ENCODE measurements around the gene ZCRB1. TPM values are rescaled to one million over a fixed set of nuclear protein-coding genes. Genes with fewer than 3 reads are reported as not detected.

ZCRB1 gene
- total RNA-seq = 32.3 and 45.6 TPM in 2 replicates

GRCh38 chr12:42325653-42326474 lies at the start of gene ZCRB1, which contains the start of gene PPHLN1:
TSS of gene ZCRB1 (minus strand) at chr12:42326094. CDS start at chr12:42324102, 1,992 bp downstream.
TSS of gene PPHLN1 (plus strand) at chr12:42326167. CDS start at chr12:42335903, 9,736 bp downstream.

Other genes with a start within 250 kb of the ZCRB1 start
- gene GXYLT1, start 181.2 kb downstream of the ZCRB1 start, total RNA-seq = 12.5 and 12.9 TPM in 2 replicates
- gene YAF2, start 87.8 kb downstream of the ZCRB1 start, total RNA-seq = 7.3 and 9.6 TPM in 2 replicates
- 53.2 and 72.5 TPM in 2 replicates for gene PPHLN1, start 73 bp upstream of the ZCRB1 start, total RNA-seq

Data from bronchus fibroblast of lung (primary cell).